Muscle layer of colon (tissue), 2 donors: Measurements from ENCODE around the gene SEPSECS.

ENCODE experiments used
- H3K27ac ChIP-seq: one replicate; pipeline ENCODE4 v1.7.0; 2013; ENCODE audit warnings: low read depth, mild to moderate bottlenecking, low read length, moderate library complexity
- H3K27me3 ChIP-seq, 2 donors: one replicate each; pipeline ENCODE4 v1.7.0; 2013; ENCODE audit warnings: low read length in 2 of 2, mild to moderate bottlenecking in 2 of 2; ENCODE audit not compliant: insufficient read depth in 2 of 2, control insufficient read depth in 1 of 2
- H3K36me3 ChIP-seq: one replicate; pipeline ENCODE4 v1.7.0; 2013; ENCODE audit warnings: mild to moderate bottlenecking, low read length; ENCODE audit not compliant: insufficient read depth
- H3K4me1 ChIP-seq: one replicate; pipeline ENCODE4 v1.7.0; 2013; ENCODE audit warnings: mild to moderate bottlenecking, low read length; ENCODE audit not compliant: insufficient read depth
- H3K4me3 ChIP-seq, 2 donors: one replicate each; pipeline ENCODE4 v1.7.0; 2013; ENCODE audit warnings: low read length in 2 of 2, low read depth in 1 of 2, mild to moderate bottlenecking in 1 of 2, moderate library complexity in 1 of 2
- H3K9ac ChIP-seq: one replicate; pipeline ENCODE4 v1.7.0; 2013; ENCODE audit warnings: low read length
- H3K9me3 ChIP-seq: one replicate; pipeline ENCODE4 v1.7.0; 2013; ENCODE audit warnings: mild to moderate bottlenecking, low read length
- donor health status: abdominal sarcoma.
- donor health status: Adenocarcinoma of cecum.

SEPSECS gene

DNA sequence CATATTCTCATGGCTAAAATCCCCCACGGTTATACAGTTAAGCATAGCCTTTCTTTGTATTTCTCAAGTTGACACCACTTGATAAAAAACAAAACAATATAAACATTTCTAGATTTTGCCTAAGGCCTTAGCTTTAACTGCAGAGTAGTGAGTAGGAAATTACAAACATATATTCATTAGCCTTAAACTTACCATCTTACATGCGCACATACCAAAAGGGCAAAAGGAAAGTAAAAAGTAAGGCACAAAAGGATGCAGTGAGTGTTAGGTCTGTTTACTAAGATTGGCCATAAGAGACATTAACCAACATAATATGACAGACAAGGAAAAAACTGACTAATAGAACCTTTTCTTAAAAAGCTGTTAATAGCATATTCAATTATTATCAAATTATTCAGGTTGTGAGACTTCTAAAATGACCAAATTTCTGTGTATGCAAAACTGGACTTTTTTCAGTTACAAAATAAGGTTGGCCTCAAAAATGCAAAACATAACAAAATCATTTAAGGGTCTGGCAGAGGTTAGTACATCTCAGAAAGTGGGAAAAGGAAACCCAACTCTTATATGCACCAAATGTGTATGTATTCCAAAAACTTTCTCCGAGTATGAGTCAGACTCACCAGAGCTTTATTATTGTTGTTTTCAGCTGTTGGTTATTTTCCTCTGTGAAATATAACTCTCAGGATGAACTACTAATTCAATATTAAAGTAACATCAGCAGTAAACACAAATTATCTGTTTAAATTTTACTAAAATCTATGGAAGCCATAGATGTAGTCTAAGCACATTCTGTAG is 39.9 kb downstream of the SEPSECS start:
- Histone ChIP-seq H3K27me3 (no peaks in the 10 kb centered on the region), H3K27ac (no peak overlapping the region), H3K36me3 (no peaks in the 10 kb centered on the region), H3K9ac (no peak overlapping the region), H3K9me3 (no peaks in the 10 kb centered on the region), H3K4me1 (no peaks in the 10 kb centered on the region), H3K4me3 (no peak overlapping the region)

DNA sequence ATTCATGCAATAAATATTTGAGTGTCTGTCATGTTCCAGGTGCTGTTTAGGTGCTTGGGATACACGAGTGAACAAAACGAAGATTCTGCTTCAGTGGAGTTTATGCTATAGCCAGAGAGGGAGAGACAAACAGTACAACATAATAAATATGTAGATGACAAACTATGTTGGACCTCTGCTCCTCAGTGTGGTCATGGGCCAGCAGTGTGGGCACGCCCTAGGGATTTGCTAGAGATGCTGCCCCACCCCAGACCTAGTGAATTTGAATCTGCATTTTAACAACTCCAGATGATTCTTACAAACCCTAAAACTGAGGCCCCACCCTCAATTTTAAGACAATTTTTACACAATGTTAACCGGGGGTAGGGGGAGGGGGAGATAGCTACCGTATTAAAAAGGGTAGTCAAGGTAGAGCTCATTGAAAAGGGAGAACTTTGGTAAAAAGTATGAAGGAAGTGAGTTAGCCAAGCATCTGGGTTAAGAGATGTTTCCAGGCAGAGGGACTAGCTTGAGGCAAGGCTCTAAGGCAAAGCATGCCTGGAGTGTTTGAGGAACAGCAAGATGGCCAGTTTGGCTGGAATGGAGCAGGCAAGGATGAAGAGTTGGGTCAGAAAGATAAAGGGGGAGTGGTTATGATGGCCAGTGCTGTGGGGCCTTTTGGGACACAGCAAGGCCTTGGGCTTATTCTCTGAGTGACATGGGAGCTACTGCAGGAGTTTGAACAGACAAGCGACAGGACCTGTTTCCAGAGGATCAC is 42.4 kb downstream of the SEPSECS start:
- H3K27me3 ChIP-seq, result no peaks in the 10 kb centered on the region
- H3K9ac ChIP-seq, result no peak overlapping the region
- H3K36me3 ChIP-seq, result no peaks in the 10 kb centered on the region
- no peak overlapping the region for H3K27ac ChIP-seq
- peaks cover 19% of the 10 kb centered on the region for H3K4me1 ChIP-seq
- no peaks in the 10 kb centered on the region for H3K9me3 ChIP-seq
- no peak overlapping the region for H3K4me3 ChIP-seq

DNA sequence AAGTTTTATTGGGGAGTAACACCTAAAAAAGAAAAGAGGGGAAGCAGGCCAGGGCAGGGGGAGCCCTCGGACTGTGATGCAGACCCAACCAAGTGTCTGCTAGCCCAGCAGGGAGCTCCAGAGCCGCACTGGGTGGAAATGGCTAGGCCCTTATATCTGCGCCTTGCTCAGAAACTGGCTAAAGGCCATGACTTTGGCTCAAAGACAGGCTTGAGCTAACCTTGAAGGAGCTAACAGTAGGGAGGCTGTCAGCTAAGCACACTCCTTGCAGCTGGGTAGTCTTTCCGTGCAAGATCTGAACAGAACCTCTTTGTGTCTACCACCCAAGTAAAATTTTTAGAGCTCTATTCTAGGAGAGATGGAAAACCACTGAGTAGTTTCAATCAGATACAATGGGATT is 43.0 kb downstream of the SEPSECS start:
- H3K9ac ChIP-seq, result no peak overlapping the region
- no peaks in the 10 kb centered on the region for H3K36me3 ChIP-seq
- no peak overlapping the region for H3K4me3 ChIP-seq
- H3K4me1 ChIP-seq, result peaks cover 24% of the 10 kb centered on the region
- H3K27me3 ChIP-seq, result no peaks in the 10 kb centered on the region
- H3K9me3 ChIP-seq, result no peaks in the 10 kb centered on the region
- no peak overlapping the region for H3K27ac ChIP-seq

DNA sequence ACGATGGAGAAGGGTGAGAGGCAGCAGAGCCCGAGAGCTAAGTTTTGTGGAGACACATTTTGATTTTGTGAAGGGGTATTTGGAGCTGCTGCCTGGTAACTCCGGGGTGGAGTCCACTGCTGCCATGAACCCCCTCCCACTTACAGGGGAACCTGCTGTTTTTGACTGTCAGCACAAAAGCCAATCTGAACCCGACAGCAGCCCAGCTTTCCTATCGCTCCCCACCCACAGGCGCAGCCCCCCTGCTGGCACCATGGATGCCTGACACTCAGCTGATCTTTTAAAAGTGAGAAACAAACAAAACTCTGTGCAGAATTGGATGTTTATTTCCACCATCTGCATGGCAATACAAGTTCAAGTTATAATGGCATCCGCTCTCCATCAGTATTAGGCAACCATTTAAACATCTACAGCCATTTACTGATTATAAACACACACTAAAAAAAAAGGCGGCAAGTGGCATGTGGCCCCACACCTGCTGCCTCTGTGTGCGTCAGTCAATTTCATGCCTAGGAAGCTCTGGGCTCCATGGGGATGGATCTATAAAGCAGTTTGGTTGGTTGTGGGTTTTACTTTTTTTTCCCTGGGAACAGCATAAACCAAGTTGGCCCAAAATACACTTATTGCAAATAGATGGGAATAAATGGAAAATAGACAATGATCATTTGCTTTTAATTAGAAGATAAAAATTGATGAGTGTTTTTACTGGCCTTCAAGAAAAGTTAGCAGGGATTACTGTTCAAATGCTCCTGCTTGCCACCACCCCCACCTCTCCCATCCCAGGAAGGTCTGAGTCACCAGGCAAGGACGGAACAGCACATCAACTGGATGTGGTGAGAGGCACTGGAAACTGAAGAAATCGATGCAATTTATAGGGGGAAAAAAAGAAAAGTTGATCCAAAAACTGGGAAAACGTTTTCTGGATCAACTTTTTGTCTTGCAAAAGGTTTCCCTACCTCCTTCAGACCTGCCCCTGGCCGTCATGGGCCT is 46.0 kb downstream of the SEPSECS start:
- no peak overlapping the region for H3K4me3 ChIP-seq
- no peak overlapping the region for H3K27ac ChIP-seq
- H3K4me1 ChIP-seq, result peaks cover 26% of the 10 kb centered on the region
- H3K36me3 ChIP-seq, result no peaks in the 10 kb centered on the region
- no peaks in the 10 kb centered on the region for H3K27me3 ChIP-seq
- H3K9ac ChIP-seq, result no peak overlapping the region
- H3K9me3 ChIP-seq, result no peaks in the 10 kb centered on the region

DNA sequence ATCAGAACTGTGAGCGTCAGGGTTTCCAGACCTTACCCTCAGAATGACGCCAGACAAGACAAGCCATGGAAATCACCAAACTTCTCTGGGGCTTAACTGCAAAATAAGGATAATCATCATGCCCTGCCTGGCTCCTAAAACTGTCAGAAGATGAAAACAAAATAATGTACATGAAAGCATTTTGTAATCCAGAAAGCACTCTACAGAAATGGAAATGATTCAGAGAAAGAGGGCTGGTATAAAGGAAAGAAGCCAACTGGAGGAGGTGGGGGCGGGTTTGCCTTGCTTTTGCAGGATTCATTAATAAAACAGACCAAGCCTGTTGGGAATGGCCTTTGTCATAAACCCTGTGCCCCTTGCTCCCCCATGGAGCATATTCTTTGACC is 47.3 kb downstream of the SEPSECS start:
- Histone ChIP-seq H3K9ac (no peak overlapping the region), H3K27ac (no peak overlapping the region), H3K36me3 (no peaks in the 10 kb centered on the region), H3K27me3 (no peaks in the 10 kb centered on the region), H3K4me1 (peaks cover 26% of the 10 kb centered on the region), H3K4me3 (no peak overlapping the region), H3K9me3 (no peaks in the 10 kb centered on the region)

DNA sequence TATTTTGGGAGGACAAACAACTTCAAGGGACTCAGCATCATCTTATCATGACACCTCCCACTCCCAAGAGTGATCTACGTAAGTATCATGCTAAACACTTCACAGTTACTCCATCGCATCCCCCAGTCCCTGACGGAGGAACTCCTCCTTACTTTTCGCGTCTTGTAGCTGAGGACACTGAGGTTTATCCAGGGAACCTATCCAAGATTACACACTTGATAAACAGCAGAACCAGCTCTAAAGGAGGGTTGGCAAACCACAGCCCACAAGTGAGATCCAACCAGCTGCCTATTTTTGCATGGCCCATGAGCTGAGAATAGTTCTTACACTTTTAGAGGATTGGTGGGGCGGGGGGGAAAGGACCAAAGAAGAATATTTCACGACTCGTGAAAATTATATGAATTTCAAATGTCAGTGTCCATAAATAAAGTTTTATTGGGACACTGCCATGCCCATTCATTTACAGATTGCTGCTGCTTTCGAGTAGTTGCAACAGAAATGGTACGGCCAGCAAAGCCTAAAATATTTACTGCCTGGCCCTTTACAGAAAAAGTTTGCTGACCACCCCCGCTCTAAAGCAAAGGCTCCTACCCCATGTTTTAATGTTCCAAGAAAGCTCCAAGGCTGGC is 47.8 kb downstream of the SEPSECS start:
- no peak overlapping the region for H3K27ac ChIP-seq
- no peaks in the 10 kb centered on the region for H3K36me3 ChIP-seq
- no peaks in the 10 kb centered on the region for H3K27me3 ChIP-seq
- no peak overlapping the region for H3K9ac ChIP-seq
- H3K9me3 ChIP-seq, result no peaks in the 10 kb centered on the region
- H3K4me3 ChIP-seq, result no peak overlapping the region
- peaks cover 26% of the 10 kb centered on the region for H3K4me1 ChIP-seq

DNA sequence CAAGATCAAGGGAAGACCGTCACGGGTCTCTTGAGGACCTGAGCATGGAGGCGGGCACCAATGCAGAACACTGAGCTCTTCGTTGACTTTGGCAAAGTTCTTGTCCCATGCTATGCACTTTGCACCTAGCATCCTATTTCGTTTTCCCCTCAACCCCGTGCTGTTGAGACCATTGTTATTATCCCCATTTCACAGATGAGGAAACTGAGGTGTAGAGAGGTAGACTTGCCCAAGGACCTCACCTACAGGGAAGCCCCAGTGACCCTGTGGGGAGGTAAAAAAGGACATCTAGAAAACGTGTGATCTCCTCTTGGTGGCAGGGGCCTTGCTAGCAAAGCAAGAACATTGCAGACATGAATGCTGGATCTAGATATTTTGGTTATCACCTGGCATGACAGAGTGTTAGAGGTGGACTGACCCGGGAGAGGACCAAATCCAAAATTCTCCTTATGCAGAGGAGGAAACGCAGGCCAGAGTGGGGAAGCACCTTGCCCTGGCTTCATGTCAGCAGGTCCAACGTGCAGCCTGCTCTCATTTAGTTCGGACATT is 48.5 kb downstream of the SEPSECS start:
- no peak overlapping the region for H3K9ac ChIP-seq
- no peak overlapping the region for H3K27ac ChIP-seq
- H3K27me3 ChIP-seq, result no peaks in the 10 kb centered on the region
- H3K4me3 ChIP-seq, result no peak overlapping the region
- peaks cover 26% of the 10 kb centered on the region for H3K4me1 ChIP-seq
- no peaks in the 10 kb centered on the region for H3K9me3 ChIP-seq
- H3K36me3 ChIP-seq, result no peaks in the 10 kb centered on the region

DNA sequence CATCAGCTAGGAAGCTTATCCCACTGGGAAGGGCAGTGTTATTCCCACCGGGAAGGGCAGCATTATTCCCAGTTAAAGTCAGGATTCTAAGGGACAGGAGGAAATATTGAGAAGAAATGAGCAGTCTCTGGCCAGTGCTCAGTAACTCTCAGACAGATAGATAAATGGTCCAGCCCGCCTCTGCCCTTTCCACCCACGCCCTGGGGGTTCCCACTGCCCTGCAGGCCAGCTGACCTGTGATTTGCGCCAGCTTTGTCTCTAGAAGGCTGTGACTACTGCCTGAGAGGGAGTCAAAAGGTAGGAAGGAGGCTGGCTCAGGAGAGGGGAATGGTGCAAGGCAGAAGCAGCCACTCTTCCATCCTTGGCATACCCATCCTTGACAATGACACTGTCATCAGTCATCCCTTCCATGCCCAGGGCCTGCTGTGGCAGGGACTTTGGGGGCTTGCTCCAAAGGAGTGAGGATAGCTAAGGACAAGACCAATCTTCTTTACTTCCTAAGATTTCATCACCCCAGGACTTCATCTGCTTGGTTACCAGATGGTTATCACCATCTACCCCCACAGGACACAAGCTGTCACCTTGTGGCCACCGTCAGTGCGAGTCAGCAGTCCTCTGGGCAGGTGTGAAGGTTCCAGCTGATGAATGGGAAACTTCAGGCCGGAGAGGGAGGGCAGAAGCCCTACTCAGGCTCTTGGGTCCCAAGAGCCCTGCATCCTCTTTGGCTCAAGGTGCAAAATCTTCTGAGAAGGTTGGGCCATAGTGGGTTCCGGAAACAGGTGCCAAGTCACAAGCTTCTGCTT is 49.5 kb downstream of the SEPSECS start:
- Histone ChIP-seq H3K9ac (no peak overlapping the region), H3K27me3 (no peaks in the 10 kb centered on the region), H3K36me3 (no peaks in the 10 kb centered on the region), H3K4me3 (no peak overlapping the region), H3K4me1 (peaks cover 26% of the 10 kb centered on the region), H3K27ac (no peak overlapping the region), H3K9me3 (no peaks in the 10 kb centered on the region)

DNA sequence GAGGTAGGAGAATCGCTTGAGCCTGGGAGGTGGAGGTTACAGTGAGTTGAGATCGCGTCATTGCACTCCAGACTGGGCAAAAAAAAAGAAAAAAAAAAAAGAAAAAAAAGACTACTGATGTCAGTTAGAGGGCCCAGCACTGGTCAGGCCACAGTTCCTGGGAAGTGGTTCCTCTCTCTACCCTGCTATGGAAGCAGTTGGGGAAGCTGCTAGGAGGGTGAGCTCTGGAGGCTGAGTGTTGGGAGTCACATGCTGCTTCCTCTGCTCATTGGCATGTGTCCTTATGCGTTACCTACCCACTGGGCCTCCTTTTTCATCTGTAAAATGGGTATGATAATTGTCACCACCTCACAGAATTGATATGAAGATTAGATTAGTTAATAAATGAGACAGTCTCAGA is 50.7 kb downstream of the SEPSECS start:
- Histone ChIP-seq H3K27ac (no peak overlapping the region), H3K36me3 (no peaks in the 10 kb centered on the region), H3K27me3 (no peaks in the 10 kb centered on the region), H3K9ac (no peak overlapping the region), H3K4me1 (peaks cover 23% of the 10 kb centered on the region), H3K4me3 (no peak overlapping the region), H3K9me3 (no peaks in the 10 kb centered on the region)

DNA sequence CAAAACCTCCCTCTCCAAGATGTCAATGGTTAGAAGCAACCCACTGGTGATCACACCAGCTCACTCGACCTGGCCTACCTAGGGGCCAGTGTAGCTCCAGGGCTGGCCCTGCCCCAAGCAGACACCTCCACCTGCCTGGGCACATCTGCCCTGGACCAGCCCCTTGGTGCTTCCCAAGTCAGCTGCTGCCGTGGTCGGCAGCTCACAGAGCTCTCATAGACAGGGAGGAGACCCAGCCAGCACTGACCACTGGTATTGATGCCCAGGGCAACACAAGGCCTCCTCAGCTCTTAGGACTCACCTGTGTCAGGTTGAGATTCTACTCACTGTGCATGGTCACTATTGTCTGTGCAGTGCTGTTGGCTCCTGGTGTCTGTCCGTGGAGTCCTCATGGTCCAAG is 51.7 kb downstream of the SEPSECS start:
- Histone ChIP-seq H3K9ac (no peak overlapping the region), H3K9me3 (no peaks in the 10 kb centered on the region), H3K27me3 (no peaks in the 10 kb centered on the region), H3K27ac (no peak overlapping the region), H3K4me1 (peaks cover 18% of the 10 kb centered on the region), H3K4me3 (no peak overlapping the region), H3K36me3 (no peaks in the 10 kb centered on the region)
